Aorta (tissue), 5 donors: ENCODE measurements around the gene KANSL1. TPM values are rescaled to one million over a fixed set of nuclear protein-coding genes. Genes with fewer than 3 reads are reported as not detected.
"Not testable (repeated sequence)": the region's sequence is repeated elsewhere in the genome, so short reads cannot be mapped to it uniquely, and the experiment has no call there.

ENCODE experiments used
- ATAC-seq: fragments of 200-7000 bp; cut with Tn5 transposase; one replicate; pipeline ENCODE4 v1.9.1; 2022; ENCODE audit warnings: moderate library complexity; ENCODE audit not compliant: low FRiP score
- DNase-seq, 2 donors: peaks; one replicate each; pipeline ENCODE4 v3.0.0-alpha.2; 2020
- H3K27ac ChIP-seq, 2 donors: one replicate each; pipeline ENCODE4 v1.5.1; 2013; ENCODE audit warnings: low read length in 2 of 2, mild to moderate bottlenecking in 2 of 2, moderate library complexity in 2 of 2, control low read depth in 1 of 2, inconsistent platforms in 1 of 2, low read depth in 1 of 2
- H3K27me3 ChIP-seq, 2 donors: one replicate each; pipeline ENCODE4 v1.6.1; 2013; ENCODE audit warnings: control low read depth in 1 of 2, low read length in 1 of 2, mild to moderate bottlenecking in 1 of 2, moderate library complexity in 1 of 2; ENCODE audit not compliant: insufficient read depth in 2 of 2, control insufficient read depth in 1 of 2
- H3K36me3 ChIP-seq, 2 donors: one replicate each; pipeline ENCODE4 v1.6.1; 2013; ENCODE audit warnings: control low read depth in 1 of 2, low read length in 1 of 2, mild to moderate bottlenecking in 1 of 2; ENCODE audit not compliant: insufficient read depth in 2 of 2, control insufficient read depth in 1 of 2
- H3K4me1 ChIP-seq, 2 donors: one replicate each; pipeline ENCODE4 v1.6.1; 2013; ENCODE audit warnings: low read length in 2 of 2, control low read depth in 1 of 2, mild to moderate bottlenecking in 1 of 2, moderate library complexity in 1 of 2; ENCODE audit not compliant: insufficient read depth in 2 of 2, control insufficient read depth in 1 of 2
- H3K4me3 ChIP-seq, 2 donors: one replicate each; pipeline ENCODE4 v1.5.1; 2013; ENCODE audit warnings: low read length in 2 of 2, control low read depth in 1 of 2, mild to moderate bottlenecking in 1 of 2
- H3K9me3 ChIP-seq: one replicate; pipeline ENCODE4 v1.6.1; 2013; ENCODE audit warnings: mild to moderate bottlenecking, low read length; ENCODE audit not compliant: control insufficient read depth
- WGBS, 2 donors: extraction: QIAGEN DNeasy Blood & Tissue Kit; methylation state at CpG; one replicate each; pipeline ENCODE4 v1.1.7; 2013; 5-methylcytosine and 5-hydroxymethylcytosine counted together
- intact Hi-C, 2 donors: fragments of 100-400 bp; cut with DNase I; formaldehyde crosslinking; loops; one replicate each; pipeline versions ENCODE4 v1.14.2 to v1.15.0; 2022
- polyA plus RNA-seq, 2 donors: library from polyadenylated mRNA; stranded (reverse); fragments of 200-250 nt; gene quantifications; one replicate each; pipeline ENCODE4 v1.2.3, GENCODE V29; 2013
- total RNA-seq, 2 donors: library from RNA; stranded (reverse); fragmentation: NEBNext Ultra II Directional; extraction: Animal tissue kit (Norgen Biotek cat#: 25700); gene quantifications; one replicate each; pipeline ENCODE4 v1.2.1, GENCODE V29; 2021
- donor health status: healthy with polysubstance abuse.
- donor health status: Bipolar disorder and iron deficiency.
- donor health status: DM: no; HTN: no; CAD: no.
- donor health status: DM: no; HTN: no; CAD: no.
- donor health status: DM: yes; HTN: yes; CAD: no.

The KANSL1 gene
- total and polyA plus RNA-seq, 4 donors: 6.5 to 109 (median 56.4) TPM

DNA sequence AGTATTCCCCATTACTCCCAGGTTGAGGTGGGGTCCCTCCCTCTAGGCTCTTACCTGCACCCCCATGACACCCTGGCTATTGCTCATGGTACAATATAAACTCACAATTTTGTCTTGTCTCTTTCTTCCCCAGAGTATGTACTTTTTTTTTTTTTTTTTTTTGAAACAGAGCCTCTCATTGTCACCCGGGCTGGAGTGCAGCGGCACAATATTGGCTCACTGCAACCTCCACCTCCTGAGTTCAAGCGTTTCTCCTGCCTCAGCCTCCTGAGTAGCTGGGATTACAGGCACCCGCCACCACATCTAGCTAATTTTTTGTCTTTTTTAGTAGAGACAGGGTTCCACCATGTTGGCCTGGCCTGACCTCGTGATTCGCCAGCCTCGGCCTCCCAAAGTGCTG, 8.5 kb downstream of the KANSL1 start:
- no peaks in the 10 kb centered on the region for H3K36me3 ChIP-seq
- H3K27ac ChIP-seq: no peak overlapping the region
- no peak for ATAC-seq
- H3K27me3 ChIP-seq: no peaks in the 10 kb centered on the region
- no peaks in the 10 kb centered on the region for H3K9me3 ChIP-seq
- no peak overlapping the region for H3K4me3 ChIP-seq
- DNase-seq: no peak
- intact Hi-C loops: loop anchor here in 1 of 2 donors (10.0 kb wide), 1 partner anchor 50 kb away; no protein-coding TSS in a partner anchor
- 83 to 89% methylated on average over 7 of the region's 7 CpGs for WGBS, 2 donors
- H3K4me1 ChIP-seq: no peaks in the 10 kb centered on the region

DNA sequence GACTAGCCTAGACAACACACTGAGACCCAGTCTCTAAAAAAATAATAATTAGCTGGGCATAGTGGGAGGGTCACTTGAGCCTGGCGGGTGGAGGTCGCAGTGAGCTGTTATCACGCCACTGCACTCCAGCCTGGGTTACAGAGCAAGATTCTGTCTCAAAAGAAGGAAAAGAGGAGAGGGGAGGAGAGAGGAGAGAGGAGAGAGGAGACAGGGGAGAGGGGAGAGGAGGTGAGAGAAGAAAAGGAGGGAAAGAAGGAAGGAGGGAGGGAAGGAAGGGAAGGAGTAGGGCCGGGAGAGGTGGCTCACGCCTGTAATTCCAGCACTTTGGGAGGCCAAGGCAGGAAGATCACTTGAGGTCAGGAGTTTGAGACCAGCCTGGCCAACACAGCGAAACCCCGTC, 9.8 kb downstream of the KANSL1 start:
- H3K4me1 ChIP-seq, H3K9me3 ChIP-seq, H3K4me3 ChIP-seq, DNase-seq, H3K36me3 ChIP-seq, ATAC-seq, H3K27me3 ChIP-seq, H3K27ac ChIP-seq: not testable (repeated sequence)
- WGBS, 2 donors: 87 to 92% methylated on average over 7 of the region's 7 CpGs
- intact Hi-C loops: loop anchor here in 1 of 2 donors (10.0 kb wide), 1 partner anchor 49 kb away; no protein-coding TSS in a partner anchor

DNA sequence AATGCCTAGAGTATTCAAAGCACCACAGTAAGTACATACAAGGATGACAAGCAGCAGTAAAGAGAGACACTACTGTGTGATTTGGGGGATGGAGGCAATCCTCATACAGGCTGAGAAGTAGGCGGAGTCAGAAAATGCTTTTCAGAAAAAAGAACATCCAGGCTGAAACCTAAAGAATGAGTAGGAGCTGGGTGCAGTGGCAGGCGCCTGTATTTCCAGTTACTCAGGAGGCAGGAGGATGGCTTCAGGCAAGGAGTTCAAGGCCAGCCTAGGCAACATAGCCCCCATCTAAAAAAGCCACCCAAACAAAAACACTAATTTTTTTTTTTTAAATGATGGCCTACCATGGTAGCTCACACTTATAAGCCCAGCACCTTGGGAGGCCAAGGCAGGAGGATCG, 10.3 kb downstream of the KANSL1 start:
- Histone ChIP-seq H3K27me3 (no peaks in the 10 kb centered on the region), H3K4me3 (no peak overlapping the region), H3K9me3 (no peaks in the 10 kb centered on the region), H3K4me1 (peaks cover 0 to 2% of the 10 kb centered on the region in 2 donors), H3K27ac (no peak overlapping the region), H3K36me3 (no peaks in the 10 kb centered on the region)
- WGBS, 2 donors: 84 to 93% methylated on average over 3 of the region's 3 CpGs
- DNase-seq (no peak), ATAC-seq (no peak)
- intact Hi-C loops: loop anchor here in 1 of 2 donors (10.0 kb wide), 1 partner anchor 48 kb away; no protein-coding TSS in a partner anchor

DNA sequence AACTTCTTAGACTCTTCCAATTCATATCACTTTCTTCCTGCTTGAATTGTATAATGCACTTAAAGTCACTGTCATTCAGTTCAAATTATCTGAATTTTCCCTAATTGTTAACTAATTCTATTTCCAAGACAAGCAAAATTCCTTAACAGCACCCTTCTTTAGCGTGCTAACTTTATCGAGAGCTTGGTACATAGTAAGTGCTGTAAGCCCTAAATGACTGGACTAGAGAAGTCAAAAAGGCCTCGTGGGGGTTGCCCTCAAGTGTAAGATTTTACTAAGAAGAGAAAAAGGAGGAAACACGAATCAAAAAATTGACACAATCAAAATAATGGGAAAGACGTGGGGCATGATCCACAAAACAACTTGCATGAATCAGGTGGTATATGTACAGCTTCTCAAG, 11.3 kb downstream of the KANSL1 start:
- Histone ChIP-seq H3K27ac (no peak overlapping the region), H3K4me3 (no peak overlapping the region), H3K4me1 (peaks cover 0 to 2% of the 10 kb centered on the region in 2 donors), H3K36me3 (no peaks in the 10 kb centered on the region), H3K27me3 (no peaks in the 10 kb centered on the region), H3K9me3 (no peaks in the 10 kb centered on the region)
- intact Hi-C loops: loop anchor here in 1 of 2 donors (10.0 kb wide), 1 partner anchor 47 kb away; no protein-coding TSS in a partner anchor
- WGBS, 2 donors: 33 to 47% methylated on average over 5 of the region's 5 CpGs
- ATAC-seq (no peak), DNase-seq (no peak)

DNA sequence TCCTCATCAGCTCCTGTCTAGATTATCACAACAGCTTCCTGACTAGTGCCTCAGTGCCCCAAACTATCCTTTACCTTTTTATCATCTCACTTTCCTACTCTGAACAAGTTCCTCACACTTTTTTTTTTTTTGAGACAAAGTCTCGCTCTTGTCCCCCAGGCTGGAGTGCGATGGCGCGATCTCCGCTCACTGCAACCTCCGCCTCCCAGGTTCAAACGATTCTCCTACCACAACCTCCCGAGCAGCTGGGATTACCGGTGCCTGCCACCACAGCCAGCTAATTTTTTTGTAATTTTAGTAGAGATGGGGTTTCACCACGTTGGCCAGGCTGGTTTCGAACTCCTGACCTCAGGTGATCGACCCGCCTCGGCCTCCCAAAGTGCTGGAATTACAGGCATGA, 11.9 kb downstream of the KANSL1 start:
- 88 to 93% methylated on average over 14 of the region's 14 CpGs for WGBS, 2 donors
- not testable (repeated sequence) for H3K27ac ChIP-seq, H3K9me3 ChIP-seq, DNase-seq, H3K27me3 ChIP-seq, H3K36me3 ChIP-seq, H3K4me3 ChIP-seq, ATAC-seq, H3K4me1 ChIP-seq
- intact Hi-C loops: loop anchor here in 1 of 2 donors (10.0 kb wide), 1 partner anchor 47 kb away; no protein-coding TSS in a partner anchor

DNA sequence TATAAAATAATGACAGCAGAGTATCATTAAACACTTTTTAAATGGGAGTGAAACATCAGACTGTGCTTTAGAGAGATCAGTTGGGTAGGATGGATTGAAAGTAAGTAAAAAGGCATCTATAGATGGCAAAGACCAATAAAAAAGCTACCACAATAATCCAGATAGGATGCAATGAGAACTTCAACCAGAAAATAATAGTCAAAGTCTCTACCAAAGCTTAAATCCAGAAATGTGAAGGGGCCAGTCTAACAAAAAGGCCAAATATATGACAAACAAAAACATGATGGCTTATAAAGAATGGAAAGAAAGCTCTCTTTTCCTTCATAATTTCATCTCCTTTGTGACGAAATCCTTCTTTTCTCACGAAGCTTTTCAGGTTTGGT, 12.3 kb downstream of the KANSL1 start:
- Histone ChIP-seq H3K27ac (no peak overlapping the region), H3K4me3 (no peak overlapping the region), H3K27me3 (no peaks in the 10 kb centered on the region), H3K36me3 (no peaks in the 10 kb centered on the region), H3K9me3 (no peaks in the 10 kb centered on the region), H3K4me1 (peaks cover 0 to 4% of the 10 kb centered on the region in 2 donors)
- DNase-seq (no peak), ATAC-seq (no peak)
- WGBS, 2 donors: 67 to 73% methylated on average over 2 of the region's 2 CpGs
- intact Hi-C loops: loop anchor here in 1 of 2 donors (10.0 kb wide), 1 partner anchor 46 kb away; no protein-coding TSS in a partner anchor

DNA sequence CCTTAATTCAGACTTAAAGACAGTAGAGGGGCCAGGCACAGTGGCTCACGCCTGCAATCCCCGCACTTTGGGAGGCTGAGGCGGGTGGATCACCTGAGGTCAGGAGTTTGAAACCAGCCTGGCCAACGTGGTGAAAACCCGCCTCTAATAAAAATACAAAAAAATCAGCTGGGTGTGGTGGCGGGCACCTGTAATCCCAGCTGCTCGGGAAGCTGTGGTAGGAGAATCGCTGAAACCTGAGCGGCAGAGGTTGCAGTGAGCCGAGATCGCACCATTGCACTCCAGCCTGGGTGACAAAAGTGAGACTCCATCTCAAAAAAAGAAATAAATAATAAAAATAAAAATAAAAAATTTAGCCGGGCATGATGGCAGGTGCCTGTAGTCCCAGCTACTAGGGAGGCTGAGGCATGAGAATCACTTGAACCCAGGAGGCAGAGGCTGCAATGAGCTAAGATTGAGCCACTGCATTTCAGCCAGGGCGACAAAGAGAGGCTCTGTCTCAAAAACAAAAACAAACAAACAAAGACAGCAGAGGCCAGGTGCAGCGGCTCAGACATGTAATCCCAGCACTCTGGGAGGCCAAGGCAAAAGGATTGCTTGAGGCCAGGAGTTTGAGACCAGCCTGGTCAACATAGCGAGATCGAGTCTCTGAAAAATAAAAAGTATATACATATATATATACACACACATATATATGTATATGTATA, 12.9 kb downstream of the KANSL1 start:
- not testable (repeated sequence) for H3K27me3 ChIP-seq, H3K27ac ChIP-seq

DNA sequence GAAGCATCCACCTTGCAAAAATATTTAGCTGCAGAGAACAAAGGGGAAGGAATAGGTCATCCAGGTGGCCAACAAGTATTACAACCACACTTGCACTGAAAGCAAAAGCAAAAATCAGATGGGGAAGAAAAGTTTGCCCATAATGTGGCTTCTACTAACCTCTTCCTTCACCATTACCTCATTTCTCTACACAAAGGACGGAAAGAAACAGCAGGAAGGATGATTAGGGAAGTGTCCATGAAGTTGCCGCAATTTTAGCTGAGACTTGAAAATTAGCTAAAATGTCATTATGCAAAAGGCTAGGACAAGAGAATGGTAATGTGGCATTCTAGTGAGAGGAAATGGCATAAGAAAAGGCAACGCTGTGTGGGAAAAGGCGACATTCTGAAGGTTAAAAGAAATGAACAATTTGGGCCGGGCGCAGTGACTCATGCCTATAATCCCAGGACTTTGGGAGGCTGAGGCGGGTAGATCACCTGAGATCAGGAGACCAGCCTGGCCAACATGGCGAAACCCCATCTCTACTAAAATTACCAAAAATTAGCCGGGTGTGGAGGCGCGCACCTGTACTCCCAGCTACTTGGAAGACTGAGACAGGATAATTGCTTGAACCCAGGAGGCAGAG, 13.7 kb downstream of the KANSL1 start:
- DNase-seq (no peak), ATAC-seq (peak; percentile 47)
- intact Hi-C loops: no loop called here
- no peaks in the 10 kb centered on the region for H3K36me3 ChIP-seq
- WGBS, 2 donors: 93 to 94% methylated on average over 11 of the region's 11 CpGs
- H3K27ac ChIP-seq: no peak overlapping the region
- peaks cover 0 to 4% of the 10 kb centered on the region in 2 donors for H3K4me1 ChIP-seq
- H3K27me3 ChIP-seq: no peaks in the 10 kb centered on the region
- H3K9me3 ChIP-seq: no peaks in the 10 kb centered on the region
- no peak overlapping the region for H3K4me3 ChIP-seq

More for the DNA sequence above, 12.9 kb downstream of the KANSL1 start:
- not testable (repeated sequence) for DNase-seq, H3K36me3 ChIP-seq, H3K4me3 ChIP-seq, H3K9me3 ChIP-seq, H3K4me1 ChIP-seq, ATAC-seq
- WGBS, 2 donors: 94 to 96% methylated on average over 16 of the region's 16 CpGs
- intact Hi-C loops: loop anchor here in 1 of 2 donors (10.0 kb wide), 1 partner anchor 46 kb away; no protein-coding TSS in a partner anchor
